HepG2 (cell line): ENCODE results near the gene AP3D1.

Source experiments
- BRCA1 ChIP-seq: sonication (generic); formaldehyde crosslinking; IDR thresholded peaks from 2 replicates; pipeline ENCODE4 v1.4.0; 2020; ENCODE audit warnings: missing genetic modification reagents
- EHMT2 ChIP-seq: fragments of 200-600 bp; sonication (generic); IDR thresholded peaks from 2 replicates; pipeline ENCODE4 v1.7.0; 2017; ENCODE audit warnings: antibody characterized with exemption, low read depth, low read length, borderline replicate concordance
- EP300 ChIP-seq, 3 experiments: sonication (generic) in 1 of 3; formaldehyde crosslinking in 1 of 3; IDR thresholded peaks; 2 replicates each; pipeline versions ENCODE4 v1.5.1 to v1.6.1; 2011 to 2020; ENCODE audit warnings: low read depth in 2 of 3, low read length in 2 of 3, borderline replicate concordance in 1 of 3, improper control_type of control experiment in 1 of 3, mild to moderate bottlenecking in 1 of 3, missing genetic modification reagents in 1 of 3, moderate library complexity in 1 of 3
- GATAD2A ChIP-seq: IDR thresholded peaks from 2 replicates; pipeline ENCODE4 v1.6.1; 2016
- MLX ChIP-seq: IDR thresholded peaks from 2 replicates; pipeline ENCODE4 v1.6.1; 2016
- MTF2 ChIP-seq: sonication (generic); formaldehyde crosslinking; IDR thresholded peaks from 2 replicates; pipeline ENCODE4 v1.5.0; 2020; ENCODE audit warnings: missing genetic modification reagents, borderline replicate concordance
- NFKBIZ ChIP-seq: IDR thresholded peaks from 2 replicates; pipeline ENCODE4 v1.6.1; 2018; ENCODE audit warnings: missing genetic modification reagents, missing compliant biosample characterization
- REXO4 ChIP-seq: sonication (generic); formaldehyde crosslinking; IDR thresholded peaks from 2 replicates; pipeline ENCODE4 v1.8.0; 2022; ENCODE audit warnings: missing genetic modification reagents, mild to moderate bottlenecking, borderline replicate concordance
- TARDBP ChIP-seq: sonication (generic); formaldehyde crosslinking; IDR thresholded peaks from 2 replicates; pipeline ENCODE4 v1.8.0; 2022; ENCODE audit warnings: mild to moderate bottlenecking, missing genetic modification reagents
- TCF12 ChIP-seq, 2 experiments: fragments of 450-650 bp in 1 of 2; sonication (generic) in 1 of 2; formaldehyde crosslinking in 1 of 2; IDR thresholded peaks; 2 replicates each; pipeline versions ENCODE4 v1.6.1 to v1.8.0; 2017 to 2022; ENCODE audit warnings: antibody characterized with exemption in 1 of 2, mild to moderate bottlenecking in 1 of 2, missing genetic modification reagents in 1 of 2, moderate library complexity in 1 of 2
- ZNF264 ChIP-seq: sonication (generic); formaldehyde crosslinking; IDR thresholded peaks from 2 replicates; pipeline ENCODE4 v1.4.0; 2020; ENCODE audit warnings: missing genetic modification reagents
- ZSCAN12 ChIP-seq: sonication (generic); formaldehyde crosslinking; IDR thresholded peaks from 2 replicates; pipeline ENCODE4 v1.9.0; 2021; ENCODE audit warnings: mild to moderate bottlenecking, missing genetic modification reagents
- TF ChIP-seq, protein P1 (sequence below): sonication (generic); formaldehyde crosslinking; IDR thresholded peaks from 2 replicates; pipeline ENCODE4 v1.5.0; 2020; ENCODE audit warnings: mild to moderate bottlenecking, missing genetic modification reagents, moderate library complexity

GRCh38 chr19:2122982-2123381 is 28.4 kb downstream of the AP3D1 start:
- no peak for TF ChIP-seq EP300 (IDR thresholded peaks at IDR 0.05; ENCODE audit: low read depth in 2 of 2, low read length in 2 of 2)
- no peak for TF ChIP-seq EP300 (CRISPR knock-in tag; IDR thresholded peaks at IDR 0.05; ENCODE audit: borderline replicate concordance)
- TF ChIP-seq, protein P1, sequence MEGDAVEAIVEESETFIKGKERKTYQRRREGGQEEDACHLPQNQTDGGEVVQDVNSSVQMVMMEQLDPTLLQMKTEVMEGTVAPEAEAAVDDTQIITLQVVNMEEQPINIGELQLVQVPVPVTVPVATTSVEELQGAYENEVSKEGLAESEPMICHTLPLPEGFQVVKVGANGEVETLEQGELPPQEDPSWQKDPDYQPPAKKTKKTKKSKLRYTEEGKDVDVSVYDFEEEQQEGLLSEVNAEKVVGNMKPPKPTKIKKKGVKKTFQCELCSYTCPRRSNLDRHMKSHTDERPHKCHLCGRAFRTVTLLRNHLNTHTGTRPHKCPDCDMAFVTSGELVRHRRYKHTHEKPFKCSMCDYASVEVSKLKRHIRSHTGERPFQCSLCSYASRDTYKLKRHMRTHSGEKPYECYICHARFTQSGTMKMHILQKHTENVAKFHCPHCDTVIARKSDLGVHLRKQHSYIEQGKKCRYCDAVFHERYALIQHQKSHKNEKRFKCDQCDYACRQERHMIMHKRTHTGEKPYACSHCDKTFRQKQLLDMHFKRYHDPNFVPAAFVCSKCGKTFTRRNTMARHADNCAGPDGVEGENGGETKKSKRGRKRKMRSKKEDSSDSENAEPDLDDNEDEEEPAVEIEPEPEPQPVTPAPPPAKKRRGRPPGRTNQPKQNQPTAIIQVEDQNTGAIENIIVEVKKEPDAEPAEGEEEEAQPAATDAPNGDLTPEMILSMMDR (CRISPR knock-in tag): no peak
- TF ChIP-seq TCF12 (IDR thresholded peaks at IDR 0.05): no peak
- TF ChIP-seq TCF12 (CRISPR knock-in tag; IDR thresholded peaks at IDR 0.05): no peak
- no peak for TF ChIP-seq MLX (CRISPR knock-in tag)
- no peak for TF ChIP-seq EHMT2
- no peak for TF ChIP-seq MTF2
- TF ChIP-seq ZNF264 (CRISPR knock-in tag): no peak
- TF ChIP-seq TARDBP (CRISPR knock-in tag): no peak
- TF ChIP-seq REXO4: no peak
- TF ChIP-seq GATAD2A: no peak
- TF ChIP-seq ZSCAN12 (CRISPR knock-in tag): no peak
- no peak for TF ChIP-seq NFKBIZ (CRISPR knock-in tag)
- TF ChIP-seq BRCA1 (CRISPR knock-in tag): no peak
